Measurements from ENCODE around the gene GPC2.

- no peak for TF ChIP-seq CTCF (IDR thresholded peaks at IDR 0.05; ENCODE audit: low read depth, low read length)
- no peak for TF ChIP-seq POLR2A (IDR thresholded peaks at IDR 0.05; ENCODE audit: extremely low read depth, insufficient read length)
These were observed 3.2 kb downstream of the GPC2 start for GRCh38 chr7:100173806-100174495.
